Stimulated activated CD8-positive, alpha-beta memory T cell treated with anti-CD3 and anti-CD28 coated beads, Interleukin-15, amount 100 ng/mL, for 24 hours (primary cell): Measurements from ENCODE around the gene GCN1.

Source experiments
- DNase-seq: peaks from one replicate; pipeline ENCODE4 v3.0.0-alpha.2; 2020; ENCODE audit warnings: low read depth

The GCN1 gene

GRCh38 chr12:120116792-120117651 lies 77.5 kb downstream of the GCN1 start:
- DNase-seq, result peak; percentile 96

- DNase-seq, result no peak
These were observed 78.1 kb downstream of the GCN1 start, which contains the start of gene RAB35 for GRCh38 chr12:120116441-120116791. Gene RAB35 (minus strand): TSS chr12:120116753. CDS start chr12:120116650, 103 bp downstream.

- no peak for DNase-seq
These were observed 78.6 kb downstream of the GCN1 start for GRCh38 chr12:120115692-120116440.

GRCh38 chr12:120115066-120115465 lies 79.4 kb downstream of the GCN1 start:
- DNase-seq, result no peak

GRCh38 chr12:120110550-120111501 lies 83.7 kb downstream of the GCN1 start:
- DNase-seq, result no peak

GRCh38 chr12:120109570-120110267 lies 84.8 kb downstream of the GCN1 start:
- DNase-seq, result no peak

- DNase-seq, result no peak
These were observed 88.4 kb downstream of the GCN1 start for GRCh38 chr12:120106151-120106550.

- DNase-seq, result no peak
These were observed 91.1 kb downstream of the GCN1 start for GRCh38 chr12:120103371-120103770.

GRCh38 chr12:120103044-120103338 lies 91.5 kb downstream of the GCN1 start:
- DNase-seq, result no peak

GRCh38 chr12:120102189-120103043 lies 92.1 kb downstream of the GCN1 start:
- no peak for DNase-seq

- no peak for DNase-seq
These were observed 92.9 kb downstream of the GCN1 start for GRCh38 chr12:120101617-120102016.

GRCh38 chr12:120101182-120101581 lies 93.3 kb downstream of the GCN1 start:
- no peak for DNase-seq

- no peak for DNase-seq
These were observed 93.9 kb downstream of the GCN1 start for GRCh38 chr12:120100630-120101029.

- DNase-seq, result no peak
These were observed 94.8 kb downstream of the GCN1 start for GRCh38 chr12:120099738-120100137.

GRCh38 chr12:120098756-120099470 lies 95.6 kb downstream of the GCN1 start:
- DNase-seq, result no peak

- DNase-seq, result no peak
These were observed 97.8 kb downstream of the GCN1 start for GRCh38 chr12:120096671-120097202.

GRCh38 chr12:120095736-120096135 lies 98.8 kb downstream of the GCN1 start:
- DNase-seq, result no peak

- no peak for DNase-seq
These were observed 99.2 kb downstream of the GCN1 start for GRCh38 chr12:120095331-120095730.

GRCh38 chr12:120094485-120094884 lies 100.0 kb downstream of the GCN1 start:
- no peak for DNase-seq
